ENCODE measurements around the gene MAN1A1. TPM values are rescaled to one million over a fixed set of nuclear protein-coding genes. Genes with fewer than 3 reads are reported as not detected.

MAN1A1 gene
- polyA plus RNA-seq, 1 donor (not counting 4 experiments of a cell fraction or from before 2014, with no cell fraction given), result 20.2 TPM

DNA sequence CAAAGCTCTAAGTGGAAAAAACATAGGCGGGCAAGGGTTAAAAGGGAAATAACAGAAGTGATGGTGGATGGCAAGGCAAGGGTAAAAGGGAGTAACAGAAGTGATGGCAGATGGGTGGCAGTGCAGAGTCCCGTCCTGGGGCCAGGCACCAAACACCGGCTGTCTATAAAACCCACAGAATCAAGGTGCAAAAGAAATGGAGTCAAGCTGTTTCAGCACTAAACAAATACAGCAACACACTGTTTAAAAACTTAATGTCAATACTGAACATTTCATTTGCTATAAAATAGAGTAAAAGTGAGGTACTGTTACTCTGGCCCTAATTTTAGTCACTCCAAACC is 87.6 kb downstream of the MAN1A1 start:
- TF ChIP-seq EZH2 (IDR thresholded peaks at IDR 0.05; ENCODE audit: low read length), result no peak
- TF ChIP-seq, protein P1, sequence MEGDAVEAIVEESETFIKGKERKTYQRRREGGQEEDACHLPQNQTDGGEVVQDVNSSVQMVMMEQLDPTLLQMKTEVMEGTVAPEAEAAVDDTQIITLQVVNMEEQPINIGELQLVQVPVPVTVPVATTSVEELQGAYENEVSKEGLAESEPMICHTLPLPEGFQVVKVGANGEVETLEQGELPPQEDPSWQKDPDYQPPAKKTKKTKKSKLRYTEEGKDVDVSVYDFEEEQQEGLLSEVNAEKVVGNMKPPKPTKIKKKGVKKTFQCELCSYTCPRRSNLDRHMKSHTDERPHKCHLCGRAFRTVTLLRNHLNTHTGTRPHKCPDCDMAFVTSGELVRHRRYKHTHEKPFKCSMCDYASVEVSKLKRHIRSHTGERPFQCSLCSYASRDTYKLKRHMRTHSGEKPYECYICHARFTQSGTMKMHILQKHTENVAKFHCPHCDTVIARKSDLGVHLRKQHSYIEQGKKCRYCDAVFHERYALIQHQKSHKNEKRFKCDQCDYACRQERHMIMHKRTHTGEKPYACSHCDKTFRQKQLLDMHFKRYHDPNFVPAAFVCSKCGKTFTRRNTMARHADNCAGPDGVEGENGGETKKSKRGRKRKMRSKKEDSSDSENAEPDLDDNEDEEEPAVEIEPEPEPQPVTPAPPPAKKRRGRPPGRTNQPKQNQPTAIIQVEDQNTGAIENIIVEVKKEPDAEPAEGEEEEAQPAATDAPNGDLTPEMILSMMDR (optimal IDR thresholded peaks at IDR 0.05 in 1 of 3, IDR thresholded peaks at IDR 0.05 in 1 of 3, conservative IDR thresholded peaks at IDR 0.05 in 1 of 3; ENCODE audit: extremely low read depth in 1 of 3, insufficient read depth in 2 of 3, low read length in 3 of 3), result no peak
- DNase-seq (ENCODE audit: low read depth, low spot score) (no peak), FAIRE-seq (no peak)
- Histone ChIP-seq H3K9ac (ENCODE audit: control insufficient read depth, extremely low read depth, insufficient read depth, low read length) (no peak overlapping the region), H3K4me3 (ENCODE audit: control insufficient read depth in 2 of 3, extremely low read depth in 1 of 3, insufficient read depth in 2 of 3, low read depth in 1 of 3, low read length in 3 of 3) (no peak overlapping the region), H3K27ac (ENCODE audit: control insufficient read depth, insufficient read depth, low read length) (no peak overlapping the region), H3K4me2 (ENCODE audit: control insufficient read depth, extremely low read depth, insufficient read depth, low read depth, low read length) (no peak overlapping the region), H3K79me2 (ENCODE audit: control insufficient read depth, insufficient read depth, low read length) (no peaks in the 10 kb centered on the region), H3K36me3 (ENCODE audit: control insufficient read depth in 2 of 2, extremely low read depth in 1 of 2, insufficient read depth in 2 of 2, low read length in 2 of 2) (no peaks in the 10 kb centered on the region), H3K4me1 (ENCODE audit: control insufficient read depth, extremely low read depth, insufficient read depth, low read length) (peaks cover 9% of the 10 kb centered on the region), H3K27me3 (ENCODE audit: control insufficient read depth, extremely low read depth, insufficient read depth, low read length) (no peaks in the 10 kb centered on the region), H2AFZ (ENCODE audit: control insufficient read depth, low read length) (no peak overlapping the region), H3K9me1 (ENCODE audit: control insufficient read depth, extremely low read depth, insufficient read depth, low read length) (no peaks in the 10 kb centered on the region), H3K9me3 (ENCODE audit: control insufficient read depth, low read depth, low read length) (no peaks in the 10 kb centered on the region), H4K20me1 (ENCODE audit: control insufficient read depth, extremely low read depth, insufficient read depth, low read length) (no peaks in the 10 kb centered on the region)
- dilution Hi-C loops (cut with MboI; ENCODE audit: extremely low pct_ligation_motif_present, low sequenced_read_pairs), result no loop called here

DNA sequence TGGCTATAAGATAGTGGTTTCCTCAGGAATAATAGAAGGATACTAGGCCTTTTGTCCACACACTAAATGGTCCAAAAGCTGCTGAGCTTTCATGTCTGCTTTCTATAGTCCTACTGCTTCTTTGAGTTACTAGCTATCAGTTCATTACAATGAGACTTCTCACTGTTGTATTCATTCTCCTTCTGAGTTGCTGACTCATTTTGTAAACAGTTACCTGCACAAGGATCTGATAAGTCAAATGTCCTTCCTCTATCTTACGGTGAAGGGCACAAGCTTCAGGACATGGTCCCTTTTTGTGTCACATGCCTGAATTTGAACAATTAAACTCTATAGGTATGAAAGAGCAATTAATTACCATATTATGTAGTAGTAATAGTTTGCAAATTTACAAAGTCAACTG is 90.5 kb downstream of the MAN1A1 start:
- no peak overlapping the region for H2AFZ ChIP-seq (ENCODE audit: control insufficient read depth, low read length)
- peak; percentile 70 for FAIRE-seq
- no peaks in the 10 kb centered on the region for H3K27me3 ChIP-seq (ENCODE audit: control insufficient read depth, extremely low read depth, insufficient read depth, low read length)
- no peaks in the 10 kb centered on the region for H3K36me3 ChIP-seq (ENCODE audit: control insufficient read depth in 2 of 2, extremely low read depth in 1 of 2, insufficient read depth in 2 of 2, low read length in 2 of 2)
- no peaks in the 10 kb centered on the region for H3K79me2 ChIP-seq (ENCODE audit: control insufficient read depth, insufficient read depth, low read length)
- DNase-seq (ENCODE audit: low read depth, low spot score), result no peak
- no peak overlapping the region for H3K9ac ChIP-seq (ENCODE audit: control insufficient read depth, extremely low read depth, insufficient read depth, low read length)
- H3K27ac ChIP-seq (ENCODE audit: control insufficient read depth, insufficient read depth, low read length), result no peak overlapping the region
- TF ChIP-seq, protein P1 (optimal IDR thresholded peaks at IDR 0.05 in 1 of 3, IDR thresholded peaks at IDR 0.05 in 1 of 3, conservative IDR thresholded peaks at IDR 0.05 in 1 of 3; ENCODE audit: extremely low read depth in 1 of 3, insufficient read depth in 2 of 3, low read length in 3 of 3), result no peak
- no peak for TF ChIP-seq EZH2 (IDR thresholded peaks at IDR 0.05; ENCODE audit: low read length)
- no peak overlapping the region for H3K4me2 ChIP-seq (ENCODE audit: control insufficient read depth, extremely low read depth, insufficient read depth, low read depth, low read length)
- no peak overlapping the region for H3K4me3 ChIP-seq (ENCODE audit: control insufficient read depth in 2 of 3, extremely low read depth in 1 of 3, insufficient read depth in 2 of 3, low read depth in 1 of 3, low read length in 3 of 3)
- no peaks in the 10 kb centered on the region for H3K9me1 ChIP-seq (ENCODE audit: control insufficient read depth, extremely low read depth, insufficient read depth, low read length)
- no peaks in the 10 kb centered on the region for H3K9me3 ChIP-seq (ENCODE audit: control insufficient read depth, low read depth, low read length)
- H4K20me1 ChIP-seq (ENCODE audit: control insufficient read depth, extremely low read depth, insufficient read depth, low read length), result no peaks in the 10 kb centered on the region
- H3K4me1 ChIP-seq (ENCODE audit: control insufficient read depth, extremely low read depth, insufficient read depth, low read length), result peaks cover 9% of the 10 kb centered on the region
- dilution Hi-C loops (cut with MboI; ENCODE audit: extremely low pct_ligation_motif_present, low sequenced_read_pairs), result no loop called here

All from keratinocyte (primary cell).